Prostate gland (tissue), 2 donors: Measurements from ENCODE around the gene TUBGCP2.

ENCODE experiments used
- POLR2A ChIP-seq: fragments of 450-650 bp; IDR thresholded peaks from one replicate; pipeline ENCODE4 v1.6.1; 2016; ENCODE audit warnings: antibody characterized with exemption, mild to moderate bottlenecking
- POLR2AphosphoS5 ChIP-seq: sonication (generic); formaldehyde crosslinking; IDR thresholded peaks from one replicate; pipeline ENCODE4 v1.6.1; 2017; ENCODE audit warnings: antibody characterized with exemption
- TF ChIP-seq, protein P1 (sequence below), 4 experiments: fragments of 200-600 bp in 2 of 4; fragments of 450-650 bp in 2 of 4; sonication (generic) in 2 of 4; IDR thresholded peaks; 1 replicate in 3 of 4; 2 replicates in 1 of 4; pipeline ENCODE4 v1.5.1; 2016 to 2019; ENCODE audit warnings: antibody characterized with exemption in 4 of 4, mild to moderate bottlenecking in 2 of 4, moderate library complexity in 2 of 4

DNA sequence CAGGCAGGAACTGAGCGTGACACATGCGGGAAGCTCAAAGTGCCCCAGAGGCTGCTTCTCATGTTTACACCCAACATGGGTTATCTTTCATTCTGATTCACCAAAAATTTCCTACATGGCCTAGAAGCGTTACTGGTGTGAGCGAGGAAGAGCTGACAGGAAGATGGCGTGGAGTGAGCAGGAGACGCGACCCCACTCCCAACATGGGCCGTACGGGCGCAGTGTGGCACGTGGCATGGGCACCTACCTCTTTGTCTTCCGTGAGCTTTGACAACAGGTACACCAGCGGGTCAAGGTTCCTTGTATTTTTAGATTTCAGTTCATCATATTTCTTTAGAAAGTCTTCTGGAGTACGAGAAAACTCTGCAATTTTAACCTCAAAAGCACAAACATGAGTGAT is 8.9 kb downstream of the TUBGCP2 start:
- TF ChIP-seq, protein P1, sequence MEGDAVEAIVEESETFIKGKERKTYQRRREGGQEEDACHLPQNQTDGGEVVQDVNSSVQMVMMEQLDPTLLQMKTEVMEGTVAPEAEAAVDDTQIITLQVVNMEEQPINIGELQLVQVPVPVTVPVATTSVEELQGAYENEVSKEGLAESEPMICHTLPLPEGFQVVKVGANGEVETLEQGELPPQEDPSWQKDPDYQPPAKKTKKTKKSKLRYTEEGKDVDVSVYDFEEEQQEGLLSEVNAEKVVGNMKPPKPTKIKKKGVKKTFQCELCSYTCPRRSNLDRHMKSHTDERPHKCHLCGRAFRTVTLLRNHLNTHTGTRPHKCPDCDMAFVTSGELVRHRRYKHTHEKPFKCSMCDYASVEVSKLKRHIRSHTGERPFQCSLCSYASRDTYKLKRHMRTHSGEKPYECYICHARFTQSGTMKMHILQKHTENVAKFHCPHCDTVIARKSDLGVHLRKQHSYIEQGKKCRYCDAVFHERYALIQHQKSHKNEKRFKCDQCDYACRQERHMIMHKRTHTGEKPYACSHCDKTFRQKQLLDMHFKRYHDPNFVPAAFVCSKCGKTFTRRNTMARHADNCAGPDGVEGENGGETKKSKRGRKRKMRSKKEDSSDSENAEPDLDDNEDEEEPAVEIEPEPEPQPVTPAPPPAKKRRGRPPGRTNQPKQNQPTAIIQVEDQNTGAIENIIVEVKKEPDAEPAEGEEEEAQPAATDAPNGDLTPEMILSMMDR (IDR thresholded peaks at IDR 0.05): no peak
- TF ChIP-seq POLR2A (no peak), POLR2AphosphoS5 (no peak)
